ENCODE data around the gene ROR1.

DNA sequence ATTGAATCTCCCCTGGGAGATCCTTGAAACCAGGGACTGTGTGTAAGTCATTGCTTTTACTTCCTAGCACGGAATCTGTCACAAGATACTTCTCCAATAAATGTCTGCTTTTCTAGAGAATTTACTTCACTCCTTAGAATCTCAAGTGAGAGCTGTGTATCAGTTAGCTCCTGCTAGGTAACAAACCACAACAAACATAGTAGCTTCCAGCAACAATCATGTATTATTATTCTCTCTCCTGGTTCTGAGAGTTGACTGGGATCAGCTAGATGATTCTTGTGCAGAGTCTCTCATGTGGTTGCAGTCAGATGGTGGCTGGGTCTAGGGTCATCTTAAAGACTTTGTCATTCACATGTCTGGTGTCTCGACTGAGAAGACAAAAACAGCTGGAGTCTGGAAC lies 262.7 kb downstream of the ROR1 start:
- no peak for TF ChIP-seq EZH2phosphoT487 (IDR thresholded peaks at IDR 0.05)
- TF ChIP-seq, protein P1, sequence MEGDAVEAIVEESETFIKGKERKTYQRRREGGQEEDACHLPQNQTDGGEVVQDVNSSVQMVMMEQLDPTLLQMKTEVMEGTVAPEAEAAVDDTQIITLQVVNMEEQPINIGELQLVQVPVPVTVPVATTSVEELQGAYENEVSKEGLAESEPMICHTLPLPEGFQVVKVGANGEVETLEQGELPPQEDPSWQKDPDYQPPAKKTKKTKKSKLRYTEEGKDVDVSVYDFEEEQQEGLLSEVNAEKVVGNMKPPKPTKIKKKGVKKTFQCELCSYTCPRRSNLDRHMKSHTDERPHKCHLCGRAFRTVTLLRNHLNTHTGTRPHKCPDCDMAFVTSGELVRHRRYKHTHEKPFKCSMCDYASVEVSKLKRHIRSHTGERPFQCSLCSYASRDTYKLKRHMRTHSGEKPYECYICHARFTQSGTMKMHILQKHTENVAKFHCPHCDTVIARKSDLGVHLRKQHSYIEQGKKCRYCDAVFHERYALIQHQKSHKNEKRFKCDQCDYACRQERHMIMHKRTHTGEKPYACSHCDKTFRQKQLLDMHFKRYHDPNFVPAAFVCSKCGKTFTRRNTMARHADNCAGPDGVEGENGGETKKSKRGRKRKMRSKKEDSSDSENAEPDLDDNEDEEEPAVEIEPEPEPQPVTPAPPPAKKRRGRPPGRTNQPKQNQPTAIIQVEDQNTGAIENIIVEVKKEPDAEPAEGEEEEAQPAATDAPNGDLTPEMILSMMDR (IDR thresholded peaks at IDR 0.05): no peak

Data from neural progenitor cell (in vitro differentiated cells).